Sigmoid colon (tissue), 7 donors: ENCODE data around the gene CACNA2D3. TPM values are rescaled to one million over a fixed set of nuclear protein-coding genes. Genes with fewer than 3 reads are reported as not detected.
"Not testable (repeated sequence)": the region's sequence is repeated elsewhere in the genome, so short reads cannot be mapped to it uniquely, and the experiment has no call there.

Experiments used
- DNase-seq: peaks from one replicate; pipeline ENCODE4 v3.0.0-alpha.2; 2019
- H3K27ac ChIP-seq, 4 donors: fragments of 200-600 bp; sonication (generic); one replicate each; pipeline ENCODE4 v1.5.1; 2016 to 2019; ENCODE audit warnings: mild to moderate bottlenecking in 1 of 4
- H3K27me3 ChIP-seq, 3 donors: fragments of 200-600 bp; sonication (generic); one replicate each; pipeline ENCODE4 v1.5.1; 2019; ENCODE audit warnings: mild to moderate bottlenecking in 1 of 3
- H3K36me3 ChIP-seq, 4 donors: fragments of 200-600 bp; sonication (generic); one replicate each; pipeline ENCODE4 v1.5.1; 2016 to 2019
- H3K4me1 ChIP-seq, 4 donors: fragments of 200-600 bp; sonication (generic); one replicate each; pipeline ENCODE4 v1.5.1; 2017 to 2019
- H3K4me3 ChIP-seq, 4 donors: fragments of 200-600 bp; sonication (generic); one replicate each; pipeline ENCODE4 v1.5.1; 2017 to 2019; ENCODE audit warnings: mild to moderate bottlenecking in 2 of 4, moderate library complexity in 1 of 4
- H3K9me3 ChIP-seq, 4 donors: fragments of 200-600 bp in 3 of 4; sonication (generic) in 3 of 4; one replicate each; pipeline versions ENCODE4 v1.5.1 to v1.6.1; 2013 to 2019
- CTCF ChIP-seq, 4 experiments: fragments of 450-650 bp in 3 of 4; fragments of 200-600 bp in 1 of 4; IDR thresholded peaks; one replicate each; pipeline ENCODE4 v1.5.1; 2016 to 2019; ENCODE audit warnings: antibody characterized with exemption in 4 of 4, mild to moderate bottlenecking in 3 of 4, moderate library complexity in 2 of 4
- EP300 ChIP-seq, 4 donors: sonication (generic); formaldehyde crosslinking; IDR thresholded peaks; one replicate each; pipeline ENCODE4 v1.6.1; 2017; ENCODE audit warnings: antibody characterized with exemption in 4 of 4
- POLR2A ChIP-seq, 2 donors: fragments of 450-650 bp; IDR thresholded peaks; one replicate each; pipeline ENCODE4 v1.6.1; 2016; ENCODE audit warnings: antibody characterized with exemption in 2 of 2, mild to moderate bottlenecking in 2 of 2, moderate library complexity in 2 of 2
- POLR2AphosphoS5 ChIP-seq, 4 donors: sonication (generic); formaldehyde crosslinking; IDR thresholded peaks; one replicate each; pipeline ENCODE4 v1.6.1; 2017; ENCODE audit warnings: antibody characterized with exemption in 4 of 4
- WGBS, 2 donors: extraction: QIAGEN DNeasy Blood & Tissue Kit; methylation state at CpG; one replicate each; pipeline ENCODE4 v1.1.7; 2013; 5-methylcytosine and 5-hydroxymethylcytosine counted together
- intact Hi-C: fragments of 100-400 bp; cut with DNase I; formaldehyde crosslinking; loops from one replicate; pipeline ENCODE4 v1.15.1; 2023
- polyA plus RNA-seq, 3 donors: library from polyadenylated mRNA; stranded (reverse); fragments of 200-250 nt; gene quantifications; one replicate each; pipeline ENCODE4 v1.2.3, GENCODE V29; 2013
- total RNA-seq, 4 donors: library from RNA; depleted of rRNA; stranded (reverse); fragments of >200 nt; gene quantifications; one replicate each; pipeline ENCODE4 v1.1.0, GENCODE V29; 2016
- donor health status: healthy with polysubstance abuse.
- donor health status: Bipolar disorder and iron deficiency.
- donor health status: healthy.

CACNA2D3 gene
- total and polyA plus RNA-seq, 7 donors = 0.32 to 10.2 (median 4.8) TPM; not detected in 1

GRCh38 chr3:54093491-54094248 is 28.7 kb upstream of the CACNA2D3 start:
- Histone ChIP-seq H3K4me3 (no peak overlapping the region), H3K4me1 (no peaks in the 10 kb centered on the region), H3K27me3 (peaks cover 0 to 11% (median 0%) of the 10 kb centered on the region in 3 donors), H3K9me3 (no peaks in the 10 kb centered on the region), H3K27ac (no peak overlapping the region), H3K36me3 (no peaks in the 10 kb centered on the region)
- TF ChIP-seq POLR2A (IDR thresholded peaks at IDR 0.05) (no peak), EP300 (IDR thresholded peaks at IDR 0.05) (no peak)
- WGBS, 2 donors = 81 to 85% methylated on average over 5 of the region's 5 CpGs
- no peak for DNase-seq
- intact Hi-C loops = no loop called here

GRCh38 chr3:54094926-54095325 is 27.4 kb upstream of the CACNA2D3 start:
- 80 to 84% methylated on average over 3 of the region's 3 CpGs for WGBS, 2 donors
- TF ChIP-seq CTCF (IDR thresholded peaks at IDR 0.05) = no peak
- TF ChIP-seq EP300 (IDR thresholded peaks at IDR 0.05) = no peak
- no peak for TF ChIP-seq POLR2AphosphoS5 (IDR thresholded peaks at IDR 0.05)
- TF ChIP-seq POLR2A (IDR thresholded peaks at IDR 0.05) = no peak
- intact Hi-C loops = no loop called here

DNA sequence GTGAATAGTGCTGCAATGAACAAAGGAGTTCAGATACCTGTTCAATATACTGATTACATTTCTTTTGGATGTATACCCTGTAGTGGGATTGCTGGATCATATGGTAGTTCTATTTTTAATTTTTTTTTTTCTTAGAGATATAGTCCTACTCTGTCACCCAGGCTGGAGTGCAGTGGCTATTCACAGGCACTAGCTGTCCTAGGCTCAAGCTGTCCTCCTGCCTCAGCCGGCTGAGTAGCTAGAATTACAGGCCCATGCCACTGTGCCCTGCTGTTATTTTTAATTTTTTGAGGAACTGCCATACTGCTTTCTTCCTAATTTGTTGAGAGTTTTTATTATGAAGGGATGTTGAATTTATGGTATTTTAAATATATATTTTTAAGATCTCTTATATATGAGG is 23.0 kb upstream of the CACNA2D3 start:
- no peak overlapping the region for H3K4me3 ChIP-seq
- H3K36me3 ChIP-seq = no peaks in the 10 kb centered on the region
- DNase-seq = no peak
- 77 to 91% methylated on average over 1 of the region's 1 CpG for WGBS, 2 donors
- no peak overlapping the region for H3K27ac ChIP-seq
- H3K4me1 ChIP-seq = no peaks in the 10 kb centered on the region
- intact Hi-C loops = no loop called here
- H3K27me3 ChIP-seq = no peaks in the 10 kb centered on the region
- H3K9me3 ChIP-seq = no peaks in the 10 kb centered on the region
- no peak for TF ChIP-seq POLR2A (IDR thresholded peaks at IDR 0.05)
- no peak for TF ChIP-seq POLR2AphosphoS5 (IDR thresholded peaks at IDR 0.05)
- no peak for TF ChIP-seq CTCF (IDR thresholded peaks at IDR 0.05)
- TF ChIP-seq EP300 (IDR thresholded peaks at IDR 0.05) = no peak

More at GRCh38 chr3:54094926-54095325, 27.4 kb upstream of the CACNA2D3 start:
- Histone ChIP-seq H3K27me3 (no peaks in the 10 kb centered on the region), H3K4me3 (no peak overlapping the region), H3K4me1 (no peaks in the 10 kb centered on the region), H3K9me3 (no peaks in the 10 kb centered on the region), H3K27ac (no peak overlapping the region), H3K36me3 (no peaks in the 10 kb centered on the region)
- DNase-seq = no peak

DNA sequence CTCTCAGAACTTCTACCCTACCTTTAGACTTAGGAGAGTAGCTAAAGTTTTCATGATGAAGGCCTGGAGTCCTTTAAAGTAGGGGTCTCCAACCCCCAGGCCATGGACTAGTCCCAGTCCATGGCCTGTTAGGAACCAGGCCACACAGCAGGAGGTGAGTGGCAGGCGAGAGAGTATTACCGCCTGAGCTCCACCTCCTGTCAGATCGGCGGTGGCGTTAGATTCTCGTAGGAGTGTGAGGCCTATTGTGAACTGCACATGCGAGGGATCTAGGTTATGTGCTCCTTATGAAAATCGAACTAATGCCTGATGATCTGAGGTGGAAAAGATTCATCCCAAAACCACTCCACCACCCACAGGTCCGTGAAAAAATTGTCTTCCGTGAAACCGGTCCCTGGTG is 18.3 kb upstream of the CACNA2D3 start:
- Histone ChIP-seq H3K27ac (no peak overlapping the region), H3K27me3 (no peaks in the 10 kb centered on the region), H3K4me3 (no peak overlapping the region), H3K9me3 (no peaks in the 10 kb centered on the region), H3K36me3 (no peaks in the 10 kb centered on the region), H3K4me1 (no peaks in the 10 kb centered on the region)
- WGBS, 2 donors = 81 to 93% methylated on average over 11 of the region's 11 CpGs
- TF ChIP-seq CTCF (IDR thresholded peaks at IDR 0.05) = no peak
- TF ChIP-seq POLR2A (IDR thresholded peaks at IDR 0.05) = no peak
- no peak for TF ChIP-seq POLR2AphosphoS5 (IDR thresholded peaks at IDR 0.05)
- TF ChIP-seq EP300 (IDR thresholded peaks at IDR 0.05) = no peak
- intact Hi-C loops = no loop called here
- no peak for DNase-seq

DNA sequence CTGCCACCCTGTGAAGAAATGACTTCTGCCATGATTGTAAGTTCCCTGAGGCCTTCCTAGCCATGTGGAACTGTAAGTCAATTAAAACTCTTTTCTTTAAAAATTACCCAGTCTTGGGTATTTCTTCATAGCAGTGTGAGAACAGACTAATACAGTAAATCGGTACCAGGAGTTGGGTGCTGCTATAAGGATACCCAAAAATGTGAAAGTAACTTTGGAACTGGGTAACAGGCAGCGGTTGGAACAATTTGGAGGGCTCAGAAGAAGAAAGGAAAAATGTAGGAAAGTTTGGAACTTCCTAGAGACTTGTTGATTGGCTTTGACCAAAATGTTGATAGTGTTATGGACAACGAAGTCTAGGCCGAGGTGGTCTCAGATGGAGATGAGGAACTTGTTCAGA is 6.2 kb upstream of the CACNA2D3 start:
- H3K4me1 ChIP-seq, intact Hi-C loops, H3K9me3 ChIP-seq, H3K4me3 ChIP-seq, H3K27ac ChIP-seq, DNase-seq, H3K36me3 ChIP-seq: not testable (repeated sequence)
- WGBS, 2 donors = 93 to 94% methylated on average over 4 of the region's 4 CpGs
- H3K27me3 ChIP-seq = peaks cover 0 to 16% (median 0%) of the 10 kb centered on the region in 3 donors
